ENCODE measurements around the gene SZT2. TPM values are rescaled to one million over a fixed set of nuclear protein-coding genes. Genes with fewer than 3 reads are reported as not detected.

SZT2 gene
- total and polyA plus RNA-seq, 2 of the 13 experiments (the other 11 are each of a cell fraction or from before 2014, with no cell fraction given), result 8.0 to 8.8 TPM

GRCh38 chr1:43367904-43368645 is 21.6 kb upstream of the SZT2 start, which contains the start of gene ELOVL1 (continued):
- TF ChIP-seq ARNT (IDR thresholded peaks at IDR 0.05), result no peak
- 0 out of 2 replicates have a peak, but pooled peaks have one; percentile 51 for TF ChIP-seq ZNF317 (CRISPR knock-in tag; IDR thresholded peaks at IDR 0.05)
- TF ChIP-seq MIXL1 (CRISPR knock-in tag; IDR thresholded peaks at IDR 0.05), result peak; percentile 59; the same call in 1 of the 2 replicates
- TF ChIP-seq FOXA3 (CRISPR knock-in tag; IDR thresholded peaks at IDR 0.05), result peak; percentile 29
- peak; percentile 89 for TF ChIP-seq TMF1 (CRISPR knock-in tag; IDR thresholded peaks at IDR 0.05; ENCODE audit: low read depth)
- peak; percentile 64 for TF ChIP-seq BRD4 (CRISPR knock-in tag; IDR thresholded peaks at IDR 0.05)
- TF ChIP-seq PHF5A (CRISPR knock-in tag; IDR thresholded peaks at IDR 0.05; ENCODE audit: low read depth, unreplicated experiment), result no peak
- peak; percentile 87; the same call in 1 of the 2 replicates for TF ChIP-seq ZNF253 (CRISPR knock-in tag; IDR thresholded peaks at IDR 0.05; ENCODE audit: borderline replicate concordance)
- TF ChIP-seq KAT8 (CRISPR knock-in tag; IDR thresholded peaks at IDR 0.05), result peak; percentile 85
- peak; percentile 33; the same call in 1 of the 2 replicates for TF ChIP-seq SIX4 (CRISPR knock-in tag; IDR thresholded peaks at IDR 0.05)
- TF ChIP-seq AKAP8 (CRISPR knock-in tag; IDR thresholded peaks at IDR 0.05), result peak; percentile 83
- no peak for TF ChIP-seq CEBPB (IDR thresholded peaks at IDR 0.05; ENCODE audit: borderline replicate concordance, low read depth, low read length)
- peak; percentile 92 for TF ChIP-seq ARID2 (CRISPR knock-in tag; IDR thresholded peaks at IDR 0.05; ENCODE audit: borderline replicate concordance)
- peak; percentile 94 for TF ChIP-seq PRDM10 (CRISPR knock-in tag; IDR thresholded peaks at IDR 0.05; ENCODE audit: low read depth)
- peak; percentile 34 for TF ChIP-seq CHCHD3 (CRISPR knock-in tag; IDR thresholded peaks at IDR 0.05)
- no peak for TF ChIP-seq ZNF660 (CRISPR knock-in tag; IDR thresholded peaks at IDR 0.05; ENCODE audit: borderline replicate concordance, low read depth)
- no peak for TF ChIP-seq NR3C1 (CRISPR knock-in tag; IDR thresholded peaks at IDR 0.05)
- 0 out of 2 replicates have a peak, but pooled peaks have one; percentile 50 for TF ChIP-seq BRCA1 (CRISPR knock-in tag; IDR thresholded peaks at IDR 0.05)
- TF ChIP-seq KLF12 (CRISPR knock-in tag; IDR thresholded peaks at IDR 0.05; ENCODE audit: borderline replicate concordance), result peak; percentile 75; the same call in 1 of the 2 replicates
- peak; percentile 32; the same call in 1 of the 2 replicates for TF ChIP-seq FOXK1 (CRISPR knock-in tag; IDR thresholded peaks at IDR 0.05; ENCODE audit: borderline replicate concordance, low read depth)
- TF ChIP-seq BORCS8-MEF2B (CRISPR knock-in tag; IDR thresholded peaks at IDR 0.05), result peak; percentile 97
- no peak for TF ChIP-seq TBX3 (IDR thresholded peaks at IDR 0.05; ENCODE audit: borderline replicate concordance)
- 0 out of 2 replicates have a peak, but pooled peaks have one; percentile 50 for TF ChIP-seq ZNF556 (CRISPR knock-in tag; IDR thresholded peaks at IDR 0.05; ENCODE audit: borderline replicate concordance)
- no peak for TF ChIP-seq HDAC6 (IDR thresholded peaks at IDR 0.05; ENCODE audit: low read depth, low read length)
- TF ChIP-seq IKZF5 (CRISPR knock-in tag; IDR thresholded peaks at IDR 0.05), result peak; percentile 83
- no peak for TF ChIP-seq TBL1XR1 (IDR thresholded peaks at IDR 0.05; ENCODE audit: borderline replicate concordance, low read length, partially characterized antibody)
- TF ChIP-seq FOXK2 (IDR thresholded peaks at IDR 0.05), result no peak
- TF ChIP-seq CHD2 (IDR thresholded peaks at IDR 0.05; ENCODE audit: low read depth, low read length), result no peak
- TF ChIP-seq DNMT1 (CRISPR knock-in tag; IDR thresholded peaks at IDR 0.05), result peak; percentile 36; the same call in 1 of the 2 replicates
